HepG2 (cell line): ENCODE data around the gene EHD1. TPM values are rescaled to one million over a fixed set of nuclear protein-coding genes. Genes with fewer than 3 reads are reported as not detected.
A peak's percentile ranks its signal among the peaks of the same experiment; 100 is the strongest.

Experiments
- CHCHD3 ChIP-seq: sonication (generic); formaldehyde crosslinking; IDR thresholded peaks from 2 replicates; pipeline ENCODE4 v1.8.0; 2022; ENCODE audit warnings: mild to moderate bottlenecking, missing genetic modification reagents, moderate library complexity
- FLYWCH1 ChIP-seq: sonication (generic); formaldehyde crosslinking; IDR thresholded peaks from 2 replicates; pipeline ENCODE4 v1.8.1; 2023; ENCODE audit warnings: mild to moderate bottlenecking, missing genetic modification reagents
- FOXM1 ChIP-seq: sonication (generic); formaldehyde crosslinking; IDR thresholded peaks from 2 replicates; pipeline ENCODE4 v1.5.0; 2020; ENCODE audit warnings: missing genetic modification reagents
- FOXO1 ChIP-seq: sonication (generic); formaldehyde crosslinking; IDR thresholded peaks from 2 replicates; pipeline ENCODE4 v1.4.0; 2020; ENCODE audit warnings: missing genetic modification reagents
- GFI1 ChIP-seq: sonication (generic); formaldehyde crosslinking; IDR thresholded peaks from 2 replicates; pipeline ENCODE4 v1.5.0; 2020; ENCODE audit warnings: missing genetic modification reagents, mild to moderate bottlenecking, borderline replicate concordance
- IKZF1 ChIP-seq: fragments of 450-650 bp; IDR thresholded peaks from 2 replicates; pipeline ENCODE4 v1.7.1; 2016
- KAT7 ChIP-seq: IDR thresholded peaks from 2 replicates; pipeline ENCODE4 v1.6.1; 2018; ENCODE audit warnings: borderline replicate concordance, missing compliant biosample characterization
- NFYB ChIP-seq: sonication (generic); formaldehyde crosslinking; IDR thresholded peaks from 2 replicates; pipeline ENCODE4 v1.4.0; 2020; ENCODE audit warnings: missing genetic modification reagents
- PAF1 ChIP-seq: IDR thresholded peaks from 2 replicates; pipeline ENCODE4 v1.6.1; 2016; ENCODE audit warnings: missing genetic modification reagents, missing compliant biosample characterization
- SIX4 ChIP-seq: sonication (generic); formaldehyde crosslinking; IDR thresholded peaks from 2 replicates; pipeline ENCODE4 v1.4.0; 2020; ENCODE audit warnings: missing genetic modification reagents
- WIZ ChIP-seq: sonication (generic); formaldehyde crosslinking; IDR thresholded peaks from 2 replicates; pipeline ENCODE4 v1.5.1; 2020; ENCODE audit warnings: mild to moderate bottlenecking, missing genetic modification reagents
- ZFX ChIP-seq: sonication (generic); formaldehyde crosslinking; IDR thresholded peaks from 2 replicates; pipeline ENCODE4 v1.4.0; 2020; ENCODE audit warnings: mild to moderate bottlenecking, low read depth, missing genetic modification reagents, moderate library complexity
- ZNF205 ChIP-seq: IDR thresholded peaks from 2 replicates; pipeline ENCODE4 v1.6.1; 2018; ENCODE audit warnings: missing biosample characterization, missing genetic modification reagents
- ZNF232 ChIP-seq: sonication (generic); formaldehyde crosslinking; IDR thresholded peaks from 2 replicates; pipeline ENCODE4 v1.4.0; 2020; ENCODE audit warnings: missing genetic modification reagents, borderline replicate concordance
- ZNF234 ChIP-seq: sonication (generic); formaldehyde crosslinking; conservative IDR thresholded peaks from 2 replicates; pipeline ENCODE4 v1.5.1; 2020; ENCODE audit warnings: mild to moderate bottlenecking, missing genetic modification reagents
- ZNF441 ChIP-seq: sonication (generic); formaldehyde crosslinking; IDR thresholded peaks from 2 replicates; pipeline ENCODE4 v1.7.0; 2021; ENCODE audit warnings: missing genetic modification reagents, borderline replicate concordance
- ZNF501 ChIP-seq: sonication (generic); formaldehyde crosslinking; IDR thresholded peaks from 2 replicates; pipeline ENCODE4 v1.5.1; 2020; ENCODE audit warnings: mild to moderate bottlenecking, moderate library complexity, missing genetic modification reagents
- ZNF703 ChIP-seq: sonication (generic); formaldehyde crosslinking; IDR thresholded peaks from 2 replicates; pipeline ENCODE4 v1.5.1; 2020; ENCODE audit warnings: missing genetic modification reagents, mild to moderate bottlenecking, moderate library complexity, borderline replicate concordance
- polyA plus RNA-seq, 8 experiments: library from polyadenylated mRNA; depleted of rRNA in 3 of 8; stranded (reverse) in 7 of 8; unstranded in 1 of 8; fragments of >200 nt; fragmentation: Illumina TruSeq in 4 of 8; extraction: Trizol in 4 of 8; gene quantifications; 2 replicates each; pipeline versions ENCODE4 v1.2.1 to v1.2.3, GENCODE V29; 2011 to 2016; ENCODE audit warnings: low read depth in 4 of 8, missing spikeins in 1 of 8, mixed read lengths in 1 of 8; ENCODE audit not compliant: insufficient read depth in 1 of 8
- total RNA-seq, 5 experiments: library from RNA; depleted of rRNA; stranded (reverse); fragments of >200 nt; fragmentation: Illumina TruSeq; extraction: Trizol; gene quantifications; 2 replicates each; pipeline ENCODE4 v1.2.3, GENCODE V29; 2016; ENCODE audit warnings: low read depth in 1 of 5
- TF ChIP-seq, protein P1 (sequence below): IDR thresholded peaks from 2 replicates; pipeline ENCODE4 v1.6.1; 2012; ENCODE audit warnings: inconsistent platforms
- TF ChIP-seq, protein P2 (sequence below), 2 experiments: sonication (generic) in 1 of 2; formaldehyde crosslinking in 1 of 2; IDR thresholded peaks; 2 replicates each; pipeline versions ENCODE4 v1.4.0 to v1.6.1; 2018 to 2020; ENCODE audit warnings: missing genetic modification reagents in 2 of 2, borderline replicate concordance in 1 of 2, low read depth in 1 of 2, mild to moderate bottlenecking in 1 of 2, missing biosample characterization in 1 of 2
- TF ChIP-seq, protein P3 (sequence below): sonication (generic); formaldehyde crosslinking; IDR thresholded peaks from 2 replicates; pipeline ENCODE4 v1.8.1; 2023; ENCODE audit warnings: missing genetic modification reagents, mild to moderate bottlenecking, borderline replicate concordance
- TF ChIP-seq, protein P4 (sequence below): IDR thresholded peaks from 2 replicates; pipeline ENCODE4 v1.6.1; 2016
- TF ChIP-seq, protein P5 (sequence below): sonication (generic); formaldehyde crosslinking; IDR thresholded peaks from 2 replicates; pipeline ENCODE4 v1.5.1; 2020; ENCODE audit warnings: mild to moderate bottlenecking, missing genetic modification reagents, moderate library complexity

The EHD1 gene
- total and polyA plus RNA-seq, 2 of the 13 experiments (the other 11 are each of a cell fraction or from before 2014, with no cell fraction given) = 23.6 to 26.6 TPM

DNA sequence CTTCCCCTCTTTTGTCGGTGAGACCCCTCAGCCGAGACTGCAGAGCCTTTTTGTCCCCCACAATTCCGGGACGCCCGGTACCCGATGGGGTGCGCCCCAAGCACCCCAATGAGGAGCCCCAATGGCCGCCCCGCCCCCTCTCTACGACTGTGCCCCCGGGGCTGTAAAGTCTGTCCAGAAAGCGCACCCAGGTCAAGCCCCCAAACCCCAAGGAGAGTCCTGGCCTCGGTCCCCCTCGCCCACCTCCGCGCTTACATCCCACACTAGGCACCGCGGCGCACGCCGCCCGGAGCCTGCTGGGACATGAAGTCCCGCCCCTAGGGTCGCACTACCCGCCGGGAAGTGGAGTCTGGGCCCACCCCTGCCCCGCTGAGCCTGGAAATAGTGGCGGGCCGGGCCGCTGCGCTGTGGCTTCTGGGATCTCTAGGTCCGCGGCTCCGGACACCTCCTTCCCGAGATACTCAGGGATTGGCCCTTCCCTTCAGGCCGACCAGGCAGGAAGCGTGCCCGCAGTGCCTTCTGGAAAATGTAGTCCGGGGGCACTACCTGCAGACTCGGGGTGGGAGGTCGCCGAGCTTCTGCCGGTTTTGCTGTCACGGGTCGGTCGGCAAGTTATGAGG, 68.0 kb downstream of the EHD1 start, which contains the start of gene MEN1 (continued):
- TF ChIP-seq ZNF232 = no peak; the same call in 1 of the 2 replicates
- TF ChIP-seq FOXM1 = no peak
- no peak for TF ChIP-seq CHCHD3 (CRISPR knock-in tag)
- TF ChIP-seq GFI1 (CRISPR knock-in tag) = no peak
- TF ChIP-seq, protein P1, sequence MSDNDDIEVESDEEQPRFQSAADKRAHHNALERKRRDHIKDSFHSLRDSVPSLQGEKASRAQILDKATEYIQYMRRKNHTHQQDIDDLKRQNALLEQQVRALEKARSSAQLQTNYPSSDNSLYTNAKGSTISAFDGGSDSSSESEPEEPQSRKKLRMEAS = 0 out of 2 replicates have a peak, but pooled peaks have one; percentile 40
- no peak for TF ChIP-seq ZNF205 (CRISPR knock-in tag)
- no peak for TF ChIP-seq ZNF234 (CRISPR knock-in tag)
- TF ChIP-seq, protein P2, sequence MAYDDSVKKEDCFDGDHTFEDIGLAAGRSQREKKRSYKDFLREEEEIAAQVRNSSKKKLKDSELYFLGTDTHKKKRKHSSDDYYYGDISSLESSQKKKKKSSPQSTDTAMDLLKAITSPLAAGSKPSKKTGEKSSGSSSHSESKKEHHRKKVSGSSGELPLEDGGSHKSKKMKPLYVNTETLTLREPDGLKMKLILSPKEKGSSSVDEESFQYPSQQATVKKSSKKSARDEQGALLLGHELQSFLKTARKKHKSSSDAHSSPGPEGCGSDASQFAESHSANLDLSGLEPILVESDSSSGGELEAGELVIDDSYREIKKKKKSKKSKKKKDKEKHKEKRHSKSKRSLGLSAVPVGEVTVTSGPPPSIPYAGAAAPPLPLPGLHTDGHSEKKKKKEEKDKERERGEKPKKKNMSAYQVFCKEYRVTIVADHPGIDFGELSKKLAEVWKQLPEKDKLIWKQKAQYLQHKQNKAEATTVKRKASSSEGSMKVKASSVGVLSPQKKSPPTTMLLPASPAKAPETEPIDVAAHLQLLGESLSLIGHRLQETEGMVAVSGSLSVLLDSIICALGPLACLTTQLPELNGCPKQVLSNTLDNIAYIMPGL (CRISPR knock-in tag; IDR thresholded peaks at IDR 0.05; ENCODE audit: borderline replicate concordance in 1 of 2, low read depth in 1 of 2) = peak; percentile 43 to 67; a peak in 3 of 4 replicates
- TF ChIP-seq, protein P3, sequence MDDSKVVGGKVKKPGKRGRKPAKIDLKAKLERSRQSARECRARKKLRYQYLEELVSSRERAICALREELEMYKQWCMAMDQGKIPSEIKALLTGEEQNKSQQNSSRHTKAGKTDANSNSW (CRISPR knock-in tag) = 0 out of 2 replicates have a peak, but pooled peaks have one; percentile 62
- TF ChIP-seq SIX4 (CRISPR knock-in tag) = no peak; the same call in 1 of the 2 replicates
- TF ChIP-seq, protein P4, sequence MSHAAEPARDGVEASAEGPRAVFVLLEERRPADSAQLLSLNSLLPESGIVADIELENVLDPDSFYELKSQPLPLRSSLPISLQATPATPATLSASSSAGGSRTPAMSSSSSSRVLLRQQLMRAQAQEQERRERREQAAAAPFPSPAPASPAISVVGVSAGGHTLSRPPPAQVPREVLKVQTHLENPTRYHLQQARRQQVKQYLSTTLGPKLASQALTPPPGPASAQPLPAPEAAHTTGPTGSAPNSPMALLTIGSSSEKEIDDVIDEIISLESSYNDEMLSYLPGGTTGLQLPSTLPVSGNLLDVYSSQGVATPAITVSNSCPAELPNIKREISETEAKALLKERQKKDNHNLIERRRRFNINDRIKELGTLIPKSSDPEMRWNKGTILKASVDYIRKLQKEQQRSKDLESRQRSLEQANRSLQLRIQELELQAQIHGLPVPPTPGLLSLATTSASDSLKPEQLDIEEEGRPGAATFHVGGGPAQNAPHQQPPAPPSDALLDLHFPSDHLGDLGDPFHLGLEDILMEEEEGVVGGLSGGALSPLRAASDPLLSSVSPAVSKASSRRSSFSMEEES = no peak; the same call in 1 of the 2 replicates
- TF ChIP-seq NFYB = peak; percentile 80
- TF ChIP-seq IKZF1 = no peak
- no peak; the same call in 1 of the 2 replicates for TF ChIP-seq KAT7
- TF ChIP-seq, protein P5, sequence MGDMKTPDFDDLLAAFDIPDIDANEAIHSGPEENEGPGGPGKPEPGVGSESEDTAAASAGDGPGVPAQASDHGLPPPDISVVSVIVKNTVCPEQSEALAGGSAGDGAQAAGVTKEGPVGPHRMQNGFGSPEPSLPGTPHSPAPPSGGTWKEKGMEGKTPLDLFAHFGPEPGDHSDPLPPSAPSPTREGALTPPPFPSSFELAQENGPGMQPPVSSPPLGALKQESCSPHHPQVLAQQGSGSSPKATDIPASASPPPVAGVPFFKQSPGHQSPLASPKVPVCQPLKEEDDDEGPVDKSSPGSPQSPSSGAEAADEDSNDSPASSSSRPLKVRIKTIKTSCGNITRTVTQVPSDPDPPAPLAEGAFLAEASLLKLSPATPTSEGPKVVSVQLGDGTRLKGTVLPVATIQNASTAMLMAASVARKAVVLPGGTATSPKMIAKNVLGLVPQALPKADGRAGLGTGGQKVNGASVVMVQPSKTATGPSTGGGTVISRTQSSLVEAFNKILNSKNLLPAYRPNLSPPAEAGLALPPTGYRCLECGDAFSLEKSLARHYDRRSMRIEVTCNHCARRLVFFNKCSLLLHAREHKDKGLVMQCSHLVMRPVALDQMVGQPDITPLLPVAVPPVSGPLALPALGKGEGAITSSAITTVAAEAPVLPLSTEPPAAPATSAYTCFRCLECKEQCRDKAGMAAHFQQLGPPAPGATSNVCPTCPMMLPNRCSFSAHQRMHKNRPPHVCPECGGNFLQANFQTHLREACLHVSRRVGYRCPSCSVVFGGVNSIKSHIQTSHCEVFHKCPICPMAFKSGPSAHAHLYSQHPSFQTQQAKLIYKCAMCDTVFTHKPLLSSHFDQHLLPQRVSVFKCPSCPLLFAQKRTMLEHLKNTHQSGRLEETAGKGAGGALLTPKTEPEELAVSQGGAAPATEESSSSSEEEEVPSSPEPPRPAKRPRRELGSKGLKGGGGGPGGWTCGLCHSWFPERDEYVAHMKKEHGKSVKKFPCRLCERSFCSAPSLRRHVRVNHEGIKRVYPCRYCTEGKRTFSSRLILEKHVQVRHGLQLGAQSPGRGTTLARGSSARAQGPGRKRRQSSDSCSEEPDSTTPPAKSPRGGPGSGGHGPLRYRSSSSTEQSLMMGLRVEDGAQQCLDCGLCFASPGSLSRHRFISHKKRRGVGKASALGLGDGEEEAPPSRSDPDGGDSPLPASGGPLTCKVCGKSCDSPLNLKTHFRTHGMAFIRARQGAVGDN (CRISPR knock-in tag) = peak; percentile 82
- no peak for TF ChIP-seq ZNF441 (CRISPR knock-in tag)
- TF ChIP-seq ZFX = peak; percentile 97
- TF ChIP-seq FLYWCH1 = no peak
- TF ChIP-seq PAF1 (CRISPR knock-in tag) = no peak
- peak; percentile 90 for TF ChIP-seq ZNF501 (CRISPR knock-in tag)
- no peak for TF ChIP-seq ZNF703 (CRISPR knock-in tag)
- TF ChIP-seq FOXO1 = no peak
- TF ChIP-seq WIZ (CRISPR knock-in tag) = no peak; the same call in 1 of the 2 replicates
